Dermis blood vessel endothelial cell (primary cell): ENCODE results near the gene CFAP161. TPM values are rescaled to one million over a fixed set of nuclear protein-coding genes. Genes with fewer than 3 reads are reported as not detected.

Experiments
- DNase-seq: peaks from one replicate; pipeline ENCODE4 v3.0.0; 2010
- total RNA-seq: library from RNA; depleted of rRNA; stranded (reverse); fragments of >200 nt; gene quantifications from 2 replicates; pipeline ENCODE4 v1.2.3, GENCODE V29; 2014

Gene CFAP161, protein sequence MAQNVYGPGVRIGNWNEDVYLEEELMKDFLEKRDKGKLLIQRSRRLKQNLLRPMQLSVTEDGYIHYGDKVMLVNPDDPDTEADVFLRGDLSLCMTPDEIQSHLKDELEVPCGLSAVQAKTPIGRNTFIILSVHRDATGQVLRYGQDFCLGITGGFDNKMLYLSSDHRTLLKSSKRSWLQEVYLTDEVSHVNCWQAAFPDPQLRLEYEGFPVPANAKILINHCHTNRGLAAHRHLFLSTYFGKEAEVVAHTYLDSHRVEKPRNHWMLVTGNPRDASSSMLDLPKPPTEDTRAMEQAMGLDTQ
- total RNA-seq: 0.23 and 0.34 TPM in 2 replicates

- DNase-seq: peak; percentile 41
Measured at GRCh38 chr15:81133782-81134461, at the start of gene CFAP161. TSS of gene CFAP161 (plus strand) at chr15:81134270. CDS start at chr15:81134330, 60 bp downstream.

- no peak for DNase-seq
Measured at GRCh38 chr15:81084716-81085115, 49.4 kb upstream of the CFAP161 start.

- peak; percentile 56 for DNase-seq
Measured at GRCh38 chr15:81085213-81085612, 48.9 kb upstream of the CFAP161 start.

DNA sequence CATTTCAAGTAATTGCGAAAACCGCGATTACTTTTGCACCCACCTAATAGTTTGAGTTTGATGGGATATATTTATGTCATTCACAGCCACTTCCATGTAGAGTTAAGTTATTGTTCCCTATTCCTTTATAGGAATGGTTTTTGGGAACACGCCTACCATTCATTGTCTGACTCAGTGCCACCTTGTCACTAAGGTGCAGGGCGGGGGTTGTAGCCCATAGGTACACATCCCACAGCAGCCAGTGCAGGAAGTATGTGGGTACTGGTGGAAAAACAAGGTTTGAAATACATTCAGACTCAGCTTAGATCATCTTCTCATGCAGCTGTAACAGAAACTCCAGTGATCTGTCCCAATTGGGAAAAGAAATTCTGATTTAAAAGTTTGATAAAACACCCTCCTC lies 48.2 kb upstream of the CFAP161 start:
- DNase-seq: no peak

- DNase-seq: no peak
Measured at GRCh38 chr15:81087066-81087465, 47.0 kb upstream of the CFAP161 start.

GRCh38 chr15:81087694-81088093 lies 46.4 kb upstream of the CFAP161 start:
- no peak for DNase-seq

GRCh38 chr15:81088470-81089013 lies 45.5 kb upstream of the CFAP161 start:
- DNase-seq: no peak

GRCh38 chr15:81091889-81092558 lies 42.0 kb upstream of the CFAP161 start:
- DNase-seq: peak; percentile 94

GRCh38 chr15:81092559-81092902 lies 41.5 kb upstream of the CFAP161 start:
- DNase-seq: peak; percentile 84

- DNase-seq: no peak
Measured at GRCh38 chr15:81093961-81094360, 40.1 kb upstream of the CFAP161 start.

DNA sequence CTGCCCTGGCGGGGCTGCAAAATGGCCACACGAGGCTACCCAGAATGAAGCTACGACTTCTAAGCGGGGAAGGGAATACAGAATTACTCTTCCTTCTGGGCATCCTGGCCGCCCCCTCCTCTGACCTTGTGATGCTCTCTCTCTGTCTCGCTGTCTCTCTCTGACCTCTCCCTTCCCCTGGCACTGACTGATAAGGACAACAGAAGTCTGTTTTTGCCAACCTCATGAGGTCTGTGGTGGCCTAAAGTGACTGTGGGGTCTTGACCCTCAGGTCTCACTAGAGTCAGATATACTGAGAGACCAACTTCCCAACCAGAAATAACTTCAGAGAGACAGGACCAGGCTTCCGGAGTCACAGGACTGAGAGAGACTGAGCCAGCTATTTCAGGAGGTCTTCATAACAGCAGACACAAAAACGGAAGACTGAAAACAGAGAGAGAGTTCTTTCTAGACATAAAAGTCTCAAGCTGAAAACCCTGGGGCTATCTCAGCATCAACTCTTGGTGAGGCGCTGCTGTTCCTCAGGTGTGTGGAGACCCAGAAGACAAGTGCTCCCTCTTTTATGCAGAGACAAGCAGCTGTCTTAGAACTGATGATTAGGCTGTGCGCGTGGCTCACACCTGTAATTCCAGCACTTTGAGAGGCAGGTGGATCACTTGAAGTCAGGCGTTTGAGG lies 38.2 kb upstream of the CFAP161 start:
- DNase-seq: no peak

GRCh38 chr15:81096398-81096797 lies 37.7 kb upstream of the CFAP161 start:
- DNase-seq: no peak

GRCh38 chr15:81097116-81097889 lies 36.8 kb upstream of the CFAP161 start:
- DNase-seq: peak; percentile 67

- DNase-seq: peak; percentile 64
Measured at GRCh38 chr15:81097890-81098280, 36.2 kb upstream of the CFAP161 start.

DNA sequence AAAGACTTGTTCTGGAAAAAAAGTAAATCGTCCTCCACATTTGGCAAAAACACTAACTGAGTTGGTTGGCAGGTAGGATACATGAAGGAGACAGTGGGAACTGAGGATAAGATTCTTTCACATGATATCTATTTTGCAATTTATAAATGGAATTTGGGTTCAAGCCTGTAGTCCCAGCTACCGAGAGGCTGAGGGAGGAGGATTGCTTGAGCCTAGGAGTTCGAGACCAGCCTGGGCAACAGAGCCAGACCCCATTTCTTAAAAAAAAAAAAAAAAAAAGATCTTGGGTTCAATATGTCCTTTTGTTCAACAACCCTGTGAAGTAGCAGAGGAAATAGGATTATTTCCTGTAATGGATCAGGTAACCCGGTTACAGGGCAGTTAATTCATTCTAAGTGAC lies 35.7 kb upstream of the CFAP161 start:
- DNase-seq: no peak

DNA sequence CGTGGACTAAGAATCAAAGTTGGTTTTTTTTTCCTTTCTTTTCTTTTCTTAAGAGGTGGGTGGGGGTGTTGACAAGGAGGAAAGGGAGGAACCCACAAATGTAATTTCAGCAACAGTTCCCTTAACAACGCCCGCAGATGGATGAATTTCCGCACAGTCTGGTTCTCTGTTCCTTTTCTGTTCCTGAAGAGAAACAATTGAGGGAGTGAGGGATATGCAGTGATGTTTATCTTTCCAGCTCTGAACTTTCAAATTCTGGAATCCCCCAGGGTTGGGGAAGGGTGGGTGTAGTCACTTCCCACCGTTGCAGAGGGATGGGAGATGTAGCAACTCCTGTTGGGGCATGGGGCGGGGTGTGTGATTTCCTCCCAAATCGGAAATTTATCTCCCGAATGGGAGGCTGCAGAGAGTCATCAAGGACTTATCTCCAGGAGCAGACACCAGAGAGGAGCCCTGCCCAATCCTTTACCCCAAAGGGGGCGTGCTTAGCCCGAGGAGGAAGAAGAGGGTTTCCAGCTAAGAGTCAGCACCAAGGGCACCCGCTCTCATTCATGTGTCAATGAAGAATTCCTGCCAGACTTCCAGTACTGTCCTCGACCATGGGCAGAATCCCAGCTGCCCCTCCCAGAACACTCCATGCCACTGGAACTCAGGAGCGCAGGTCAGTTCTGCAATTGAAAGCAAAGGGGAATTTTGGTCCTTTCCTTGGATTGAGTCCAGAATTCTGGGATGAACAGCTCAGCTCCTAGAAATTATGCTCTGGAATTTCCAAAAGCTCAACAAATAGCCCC lies 35.0 kb upstream of the CFAP161 start:
- peak; percentile 75 for DNase-seq

- no peak for DNase-seq
Measured at GRCh38 chr15:81101894-81102815, 31.9 kb upstream of the CFAP161 start.

- DNase-seq: no peak
Measured at GRCh38 chr15:81103857-81104256, 30.2 kb upstream of the CFAP161 start.

- DNase-seq: no peak
Measured at GRCh38 chr15:81105545-81105944, 28.5 kb upstream of the CFAP161 start.

DNA sequence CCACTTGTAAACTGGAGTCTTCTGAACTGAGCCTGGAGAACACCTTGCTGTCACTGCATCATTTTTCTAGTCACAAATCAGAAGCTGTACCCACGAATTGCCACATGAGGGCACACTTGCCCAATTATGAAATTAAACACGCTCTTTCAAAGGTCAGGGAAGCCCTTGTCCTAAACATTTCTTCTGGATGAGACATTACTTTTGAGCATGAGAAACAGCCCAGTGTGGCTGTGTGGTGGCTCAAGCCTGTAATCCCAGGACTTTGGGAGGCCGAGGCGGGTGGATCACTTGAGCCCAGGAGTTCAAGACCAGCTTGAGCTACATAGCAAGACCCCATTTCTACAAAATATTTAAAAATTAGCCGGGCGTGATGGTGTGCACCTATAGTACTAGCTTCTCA lies 27.5 kb upstream of the CFAP161 start:
- DNase-seq: peak; percentile 83
